ENCODE measurements around the gene CDC42EP3.
A peak's percentile ranks its signal among the peaks of the same experiment; 100 is the strongest.

CDC42EP3 gene

DNA sequence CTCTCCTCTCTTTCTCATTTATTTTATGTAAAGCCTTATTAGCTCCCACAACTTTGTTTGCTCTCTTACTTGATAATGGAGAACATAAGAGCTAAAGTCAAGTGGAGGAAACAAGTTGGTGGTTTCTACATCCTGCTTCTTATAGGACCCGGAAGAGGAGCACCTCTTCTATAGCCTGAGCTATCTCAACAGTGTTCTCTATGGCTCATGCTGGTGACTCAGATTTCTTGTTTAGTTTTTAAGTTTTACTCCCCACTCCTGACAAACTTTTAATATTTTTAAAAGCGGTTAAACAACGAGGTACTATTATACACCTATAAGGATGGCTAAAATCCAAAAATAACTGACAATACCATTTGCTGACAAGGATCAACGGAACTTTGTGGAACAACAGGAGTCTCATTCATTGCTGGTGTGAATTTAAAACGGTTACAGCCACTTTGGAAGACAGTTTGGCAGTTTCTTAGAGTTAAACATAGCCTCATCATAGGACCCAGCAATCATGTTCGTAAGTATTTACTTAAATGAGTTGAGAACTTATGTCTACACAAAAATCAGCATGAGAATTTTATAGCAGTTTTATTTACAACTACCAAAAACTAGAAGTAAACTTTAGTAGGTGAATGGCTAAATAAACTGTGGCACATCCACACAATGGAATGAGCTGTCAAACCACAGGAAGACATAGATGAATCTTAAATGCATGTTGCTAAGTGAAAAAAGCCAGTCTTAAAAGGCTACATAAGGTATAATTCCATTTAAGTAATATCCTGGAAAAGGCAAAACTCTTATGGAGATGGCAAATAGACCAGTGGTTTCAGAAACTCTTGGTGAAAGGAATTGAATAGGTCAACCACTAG is 12.7 kb upstream of the CDC42EP3 start:
- DNase-seq: no peak

DNA sequence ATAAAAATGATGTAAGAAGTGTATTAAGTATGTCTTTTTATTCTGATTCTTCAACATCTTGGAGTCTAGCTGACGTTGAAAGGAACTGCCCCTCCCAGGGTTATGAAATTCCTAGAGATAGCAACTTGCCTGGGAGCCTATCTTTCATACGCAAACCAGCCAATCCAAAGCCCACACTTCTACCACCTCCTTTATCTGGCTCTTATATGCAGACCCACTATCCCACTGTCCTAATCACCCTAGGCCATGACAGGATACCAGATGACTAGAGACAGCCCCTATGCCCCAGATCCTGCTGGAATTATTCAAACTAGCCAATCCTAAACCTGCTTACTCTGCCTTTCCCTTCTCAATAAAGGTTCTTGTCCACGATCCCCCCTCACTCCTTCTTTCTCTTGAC is 11.8 kb upstream of the CDC42EP3 start:
- no peak for DNase-seq

DNA sequence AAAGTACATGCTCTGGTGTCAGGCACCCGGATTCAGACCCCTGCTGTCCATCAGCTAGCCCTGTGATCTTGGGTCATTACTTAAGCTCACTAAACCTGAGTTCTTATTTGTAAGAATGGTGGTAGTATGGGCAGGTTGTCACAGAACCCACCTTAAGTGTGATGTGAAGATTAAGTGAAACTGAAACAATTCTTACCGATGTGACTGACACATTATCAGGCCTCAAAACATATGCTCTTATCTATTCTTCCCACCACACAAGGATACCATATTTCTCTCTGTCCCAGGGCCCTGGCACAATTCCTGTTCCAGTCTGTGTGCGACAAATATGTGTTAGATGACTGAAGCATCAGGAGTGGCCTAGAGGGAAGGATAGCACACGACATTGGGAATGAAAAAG is 11.0 kb upstream of the CDC42EP3 start:
- no peak for DNase-seq

DNA sequence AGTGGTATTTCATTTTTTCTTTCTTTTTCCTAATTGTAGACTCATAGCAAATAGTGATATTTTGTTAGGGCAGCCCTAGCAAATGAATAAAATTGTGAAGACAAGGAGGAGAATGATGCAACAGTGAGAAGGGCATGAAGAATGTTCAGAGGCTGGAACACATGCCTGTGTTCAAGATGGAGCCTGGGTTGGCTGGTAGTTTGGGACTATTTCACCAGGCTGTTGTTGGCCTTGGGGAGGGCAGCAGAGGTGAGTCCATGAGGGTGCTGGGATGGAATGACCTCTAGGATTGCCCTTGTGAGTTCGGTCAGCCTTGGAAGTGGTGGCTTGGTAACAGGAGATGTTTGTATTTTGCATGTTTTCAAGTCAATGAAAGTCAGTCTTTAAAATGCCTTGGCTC is 10.1 kb upstream of the CDC42EP3 start:
- DNase-seq: no peak

DNA sequence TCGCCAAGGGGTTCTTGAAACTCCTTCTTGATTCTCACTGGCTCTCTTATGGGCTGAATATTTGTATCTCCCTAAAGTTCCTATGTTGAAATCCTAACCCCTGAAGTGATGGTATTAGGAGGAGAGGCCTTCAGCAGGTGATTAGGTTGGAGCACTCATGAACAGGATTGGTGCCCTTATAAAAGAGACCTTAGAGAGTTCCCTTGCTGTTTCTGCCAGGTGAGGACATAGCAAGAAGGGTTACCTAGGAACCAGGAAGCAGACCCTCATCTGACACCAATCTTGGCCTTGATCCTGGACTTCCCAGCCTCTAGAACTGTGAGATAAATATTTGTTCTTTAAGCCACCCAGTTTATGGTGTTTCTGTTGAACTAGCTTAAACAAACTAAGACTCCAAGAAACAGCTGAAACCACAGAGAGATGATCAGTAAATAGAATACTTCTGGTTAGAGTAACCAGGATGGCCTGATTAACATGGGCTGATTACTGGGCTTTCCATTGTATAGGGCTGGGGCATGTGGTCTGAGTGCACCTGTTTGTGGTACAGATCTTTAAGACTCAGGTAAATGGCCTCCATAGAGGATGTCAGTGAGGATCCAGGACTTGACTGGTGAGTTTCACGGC is 7.7 kb upstream of the CDC42EP3 start:
- DNase-seq: no peak

DNA sequence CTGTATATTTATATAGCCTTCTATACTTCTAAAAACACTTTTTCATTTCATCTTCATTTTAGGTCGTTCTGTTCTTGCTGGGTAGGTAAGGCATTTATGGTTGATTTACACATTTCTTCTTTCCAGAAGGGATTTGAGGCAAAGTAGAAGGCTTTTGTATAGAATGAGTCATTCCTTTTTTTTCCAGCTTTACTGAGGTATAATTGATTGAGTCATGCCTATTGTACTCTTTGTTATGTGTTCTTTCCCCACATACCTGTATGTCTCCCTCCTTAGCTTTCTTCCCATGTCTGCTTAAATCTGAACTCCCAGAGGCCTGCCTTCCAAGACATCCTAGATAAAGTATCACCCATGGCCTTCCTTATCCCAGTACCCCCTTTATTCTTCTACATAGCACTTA is 4.8 kb upstream of the CDC42EP3 start:
- no peak for DNase-seq

DNA sequence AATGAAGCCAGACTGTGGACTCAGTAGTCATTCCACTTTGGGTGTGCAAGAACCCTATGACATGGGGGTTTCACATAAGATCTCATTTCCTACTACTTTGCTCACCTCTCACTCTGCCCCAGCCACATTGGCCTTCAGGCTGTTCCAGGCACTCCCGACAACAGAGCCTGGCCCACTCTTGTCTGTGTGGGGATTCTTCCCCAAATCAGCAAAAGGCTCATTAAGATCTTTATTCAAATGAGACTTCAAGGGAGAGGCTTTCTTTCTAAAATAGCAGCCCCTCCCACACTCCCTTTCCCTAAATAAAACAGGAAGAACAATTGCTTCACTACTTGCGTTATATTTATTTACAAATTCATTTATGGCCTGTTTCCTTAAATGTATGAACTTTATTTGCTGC is 3.5 kb upstream of the CDC42EP3 start:
- no peak for DNase-seq

DNA sequence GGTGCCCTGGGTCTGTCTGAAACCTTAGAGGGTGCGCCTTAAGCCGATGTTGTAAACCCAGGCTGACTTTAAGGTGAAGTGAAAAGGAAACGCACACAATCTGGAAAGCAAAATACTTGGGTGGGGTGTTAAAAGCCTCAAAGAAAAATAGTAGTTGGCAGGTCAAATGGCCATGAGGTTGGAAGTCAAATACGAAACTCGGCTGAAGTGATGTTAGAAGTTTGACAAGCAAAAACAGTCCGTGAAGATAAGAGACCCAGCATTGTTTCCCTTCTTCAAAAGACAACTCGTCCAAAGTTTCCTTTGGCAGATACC is 1.4 kb upstream of the CDC42EP3 start:
- DNase-seq: no peak

DNA sequence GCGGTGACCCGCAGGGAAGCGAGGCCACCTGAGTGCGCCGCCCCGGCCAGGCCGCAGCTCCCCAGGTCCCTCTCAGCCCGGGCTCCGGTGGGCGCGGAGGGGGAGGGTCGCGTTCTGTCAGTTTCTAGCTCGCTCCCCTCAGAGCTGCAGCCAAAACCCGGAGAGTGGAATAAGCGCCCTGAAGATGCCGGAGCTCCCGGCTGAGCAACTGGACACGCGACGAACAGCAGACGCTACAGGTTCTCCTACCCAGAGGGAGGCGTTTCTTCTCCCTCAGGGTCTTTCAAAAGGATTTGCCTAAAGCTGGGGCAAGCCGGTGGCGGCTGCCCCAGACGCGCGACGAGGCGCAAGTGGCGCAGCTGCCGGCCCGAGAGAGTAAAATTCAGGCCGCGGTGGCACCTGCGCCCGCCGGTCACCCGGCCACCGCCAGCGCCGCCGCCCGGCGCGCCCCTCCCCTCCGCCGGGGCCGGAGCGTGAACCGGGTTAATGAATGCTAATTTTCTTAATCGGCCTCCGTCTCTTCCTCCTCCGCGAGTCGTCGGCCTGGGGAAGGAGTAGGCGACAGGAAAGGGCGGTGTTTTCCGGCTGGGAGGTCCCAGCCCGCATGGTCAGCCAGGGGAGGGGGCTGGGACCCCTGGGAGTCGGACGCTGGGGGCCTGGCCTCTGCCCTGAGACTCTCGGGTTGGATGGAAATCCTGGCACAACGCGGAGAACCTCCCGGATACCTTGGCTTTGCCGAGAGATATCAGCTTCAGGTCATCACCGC is 845 bp upstream of the CDC42EP3 start:
- DNase-seq: peak in 32 of 56 donors; percentile 11 to 70 (median 29)

DNA sequence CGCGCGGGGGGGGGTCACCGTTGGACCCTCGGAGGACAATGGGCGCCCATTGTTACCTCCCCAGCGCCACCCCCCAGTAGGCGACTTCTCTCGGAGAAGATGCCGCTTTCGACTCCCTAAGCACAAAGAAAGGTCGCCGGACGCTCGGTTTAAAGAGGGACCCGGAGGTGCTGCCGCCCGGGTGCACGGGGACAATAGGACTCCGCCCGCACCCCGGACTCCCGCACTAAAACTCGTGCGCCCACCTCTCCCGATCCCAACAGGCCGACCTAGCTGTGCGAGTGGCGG is 318 bp upstream of the CDC42EP3 start:
- DNase-seq: peak in 2 of 56 donors; percentile 36 to 38

DNA sequence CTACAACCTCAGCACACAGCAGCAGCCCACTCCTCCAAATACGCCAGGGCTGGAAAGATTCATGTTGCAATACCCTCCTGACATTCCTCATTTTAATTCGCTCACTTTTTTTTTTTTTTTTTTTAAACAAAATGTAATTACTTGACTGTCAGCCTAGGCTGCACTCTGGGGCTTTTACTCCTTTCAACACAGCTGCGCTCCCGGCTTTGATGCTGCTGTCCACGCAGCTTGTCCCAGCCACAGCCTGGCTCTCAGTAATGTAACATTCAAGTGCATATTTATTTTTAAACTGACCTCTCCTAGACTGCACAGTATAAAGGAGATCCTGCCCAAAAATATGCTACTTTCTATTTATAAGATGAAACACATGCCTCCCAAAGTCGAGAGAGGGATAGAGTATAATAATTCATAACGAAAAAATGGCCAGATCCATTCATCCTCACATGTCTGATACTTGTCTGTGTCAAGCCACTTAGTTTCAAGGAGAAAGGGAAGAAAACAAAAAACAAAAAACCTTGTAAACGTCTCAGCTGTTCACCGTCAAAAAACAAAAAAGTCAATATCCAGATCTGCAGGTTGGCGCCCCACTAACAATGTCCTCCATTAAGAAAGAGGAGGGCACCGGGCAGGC is 949 bp downstream of the CDC42EP3 start:
- DNase-seq: no peak

DNA sequence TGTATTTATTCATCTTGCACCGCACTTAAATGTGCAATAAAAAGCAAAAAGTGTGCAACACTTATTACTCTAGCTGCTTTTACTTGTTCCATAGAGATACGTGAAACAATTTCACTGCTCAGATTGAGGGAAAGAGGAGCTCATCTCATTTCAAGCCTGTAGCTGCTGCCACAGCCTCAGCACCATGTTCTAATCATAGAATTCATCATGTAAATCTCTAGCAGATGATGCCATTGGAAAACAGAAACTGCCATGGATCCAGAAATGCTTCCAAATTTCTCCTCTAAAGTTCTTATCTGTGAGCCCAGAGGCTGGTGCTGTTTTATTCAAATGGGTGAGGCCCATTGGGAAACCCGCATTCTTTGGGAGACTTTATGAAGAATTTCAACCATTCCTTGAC is 2.0 kb downstream of the CDC42EP3 start:
- DNase-seq: no peak

DNA sequence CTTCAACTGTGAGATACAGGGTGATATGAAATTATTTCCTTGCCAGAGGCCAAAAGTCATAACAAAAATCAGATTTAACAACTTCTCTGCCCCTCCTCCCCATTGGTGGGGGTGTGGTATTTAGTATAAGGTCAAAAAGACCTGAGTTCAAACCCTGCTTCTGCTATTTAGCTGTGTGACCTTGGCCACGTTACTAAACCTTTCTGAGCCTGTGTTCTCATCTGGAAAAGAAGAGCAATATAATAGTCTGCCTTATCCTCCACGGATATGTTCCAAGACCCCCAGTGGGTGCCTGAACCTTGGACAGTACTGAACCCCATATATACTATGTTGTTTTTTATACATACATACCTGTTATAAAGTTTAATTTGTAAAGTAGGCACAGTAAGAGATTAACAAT is 3.7 kb downstream of the CDC42EP3 start:
- DNase-seq: no peak

DNA sequence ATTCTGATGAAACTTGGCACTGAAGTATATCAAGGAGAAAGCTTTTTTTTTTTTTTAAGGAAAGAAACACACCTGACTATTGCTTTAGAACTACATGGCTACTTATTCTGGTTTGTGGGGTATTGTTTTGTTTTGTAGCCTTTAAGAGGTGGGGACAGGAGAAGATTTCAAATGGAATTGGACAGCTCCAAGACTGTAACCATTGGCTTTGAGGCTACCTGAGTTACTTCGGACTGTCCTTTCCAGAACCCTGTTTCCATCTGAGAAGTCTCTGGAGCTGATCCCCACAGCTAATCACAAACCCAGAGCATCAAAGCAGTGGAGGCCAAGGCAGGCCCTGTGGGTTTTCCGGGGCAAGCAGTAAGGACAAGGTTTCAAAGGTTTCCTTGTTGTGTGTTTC is 4.7 kb downstream of the CDC42EP3 start:
- DNase-seq: no peak

DNA sequence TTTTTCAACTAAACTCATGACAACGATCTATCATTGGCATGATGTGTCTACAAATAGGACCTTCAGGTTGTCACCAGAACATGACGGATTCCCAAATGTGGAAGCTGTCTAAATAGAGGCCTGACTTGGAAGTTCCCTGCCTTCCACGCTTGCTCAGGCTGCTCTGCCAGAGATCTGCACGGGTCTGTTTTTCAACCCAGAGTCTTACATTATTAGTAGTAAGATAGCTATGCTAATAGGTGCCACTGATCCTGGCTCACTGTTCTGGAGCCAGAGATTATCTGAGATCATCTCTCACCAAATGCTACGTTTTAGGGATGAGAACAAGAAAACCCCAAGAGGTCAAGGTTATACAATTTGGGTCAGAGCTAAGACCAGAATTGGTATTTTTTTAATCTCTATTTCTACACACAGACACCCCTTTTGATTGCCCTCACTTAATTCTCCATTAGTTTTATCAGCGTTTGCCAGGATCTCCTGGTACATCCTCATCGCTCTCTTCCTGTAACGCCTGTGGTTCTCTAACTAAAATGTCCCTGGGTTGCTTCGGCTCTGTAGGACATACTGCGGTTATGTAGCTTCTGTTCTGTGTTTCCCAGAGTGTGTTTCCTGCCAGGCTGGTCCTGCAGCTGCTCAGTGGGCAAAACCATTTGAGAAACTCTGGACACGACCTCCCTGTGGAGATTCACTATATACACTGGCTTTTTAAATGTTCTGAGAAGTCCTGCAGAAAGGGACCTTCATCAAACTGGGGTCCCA is 5.7 kb downstream of the CDC42EP3 start:
- no peak for DNase-seq

DNA sequence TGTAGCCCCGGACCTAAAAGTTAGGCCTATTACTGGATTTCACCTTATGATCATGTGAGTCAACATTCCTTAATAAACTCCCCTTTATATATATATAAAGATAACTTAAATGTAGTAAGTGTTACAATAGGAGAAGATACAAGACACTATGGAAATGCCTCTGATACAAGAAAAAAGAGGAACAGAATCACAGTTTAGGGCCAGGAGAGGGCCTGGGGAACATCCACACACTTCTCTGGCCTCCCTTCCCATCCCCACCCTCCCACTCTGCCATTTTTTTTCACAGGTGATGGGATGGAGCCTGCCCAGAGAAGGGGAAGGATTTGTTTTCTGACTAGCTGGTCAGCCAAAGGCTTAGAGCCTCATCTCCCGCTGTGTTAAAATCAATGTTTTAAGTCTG is 6.4 kb downstream of the CDC42EP3 start:
- DNase-seq: no peak

DNA sequence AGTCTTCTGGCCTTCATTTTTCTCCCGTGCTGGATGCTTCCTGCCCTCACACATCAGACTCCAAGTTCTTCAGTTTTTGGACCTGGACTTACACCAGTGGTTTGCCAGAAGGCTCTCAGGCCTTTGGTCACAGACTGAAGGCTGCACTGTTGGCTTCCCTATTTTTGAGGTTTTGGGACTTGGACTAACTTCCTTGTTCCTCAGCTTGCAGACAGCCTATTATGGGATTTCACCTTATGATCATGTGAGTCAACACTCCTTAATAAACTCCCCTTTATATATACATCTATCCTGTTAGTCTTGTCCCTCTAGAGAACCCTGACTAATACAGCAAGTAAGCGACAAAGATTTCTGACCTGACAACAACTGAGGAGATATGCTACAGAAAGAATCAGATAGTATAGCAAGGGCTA is 7.2 kb downstream of the CDC42EP3 start:
- no peak for DNase-seq

DNA sequence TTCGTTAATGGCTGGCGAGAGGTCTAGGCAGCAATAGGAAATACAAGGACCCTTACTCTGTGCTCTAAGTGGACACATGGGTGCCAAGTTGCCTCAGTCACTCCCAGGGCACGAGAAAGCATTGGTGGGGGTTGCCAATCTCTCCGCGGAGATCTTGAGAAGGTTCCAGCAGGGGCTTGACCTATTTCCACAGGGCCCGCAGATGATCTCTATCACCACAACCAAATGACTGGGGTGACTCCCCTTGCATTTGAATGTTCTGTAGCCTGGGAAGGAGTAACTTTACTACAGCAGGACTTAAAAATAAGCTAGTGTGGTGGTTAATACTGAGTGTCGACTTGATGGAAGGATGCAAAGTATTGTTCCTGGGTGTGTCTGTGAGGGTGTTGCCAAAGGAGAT is 8.1 kb downstream of the CDC42EP3 start:
- no peak for DNase-seq

DNA sequence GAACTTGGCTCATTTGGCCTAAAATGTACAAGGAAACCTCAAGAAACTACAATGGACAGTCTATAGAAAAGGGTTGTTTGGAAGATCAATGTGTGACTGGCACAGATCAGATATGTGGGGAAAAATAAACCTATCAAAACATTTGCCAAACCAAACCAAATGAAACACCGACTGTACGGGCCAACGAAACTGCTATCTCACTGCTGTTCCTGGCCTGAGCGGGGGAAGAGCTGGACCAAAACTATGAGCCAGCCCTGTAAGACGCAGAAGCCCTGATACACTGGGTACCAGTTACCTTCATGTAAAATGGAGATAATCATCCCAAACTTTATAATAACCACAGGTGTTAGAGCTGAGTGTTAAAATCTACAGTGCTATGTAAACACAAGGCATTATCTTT is 11.7 kb downstream of the CDC42EP3 start:
- no peak for DNase-seq

DNA sequence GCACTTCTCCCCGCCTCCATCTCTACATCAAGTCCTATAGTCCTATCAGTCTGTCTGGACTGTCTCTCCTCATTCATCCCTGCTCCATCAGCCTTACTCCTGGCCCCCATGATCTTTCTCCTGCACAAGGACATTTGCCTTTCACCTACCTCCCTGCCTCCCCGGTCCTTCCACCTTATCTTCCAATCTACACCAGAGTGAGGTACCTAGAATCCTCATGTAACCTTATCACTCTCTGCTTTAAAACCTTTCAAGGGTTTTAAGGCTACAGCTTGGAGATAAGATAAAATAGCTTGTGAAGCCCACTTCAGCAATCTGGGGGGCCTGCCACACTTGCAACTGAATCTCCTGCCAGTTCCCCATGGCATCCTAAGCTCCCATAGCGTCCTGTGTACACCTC is 12.8 kb downstream of the CDC42EP3 start:
- no peak for DNase-seq

DNA sequence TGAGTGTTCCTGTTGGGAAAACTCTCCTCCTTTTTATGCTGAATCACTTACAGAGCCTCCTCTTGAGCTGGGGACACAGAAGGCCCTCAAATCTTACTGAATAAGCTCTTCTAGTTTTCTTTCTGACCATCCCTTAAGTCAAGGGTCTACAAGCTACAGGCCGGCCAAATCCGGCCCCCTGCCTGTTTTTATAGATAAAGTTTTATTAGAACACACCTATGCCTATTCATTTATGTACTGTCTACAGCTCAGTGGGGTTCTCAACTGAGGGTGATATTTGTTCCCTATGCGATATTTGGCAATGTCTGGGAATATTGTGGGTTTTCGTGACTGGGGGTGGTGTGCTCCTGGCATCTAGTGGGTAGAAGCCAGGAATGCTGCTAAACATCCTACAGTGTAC is 14.0 kb downstream of the CDC42EP3 start:
- DNase-seq: no peak

Measured in nucleus accumbens (tissue), 56 donors.